ENCODE measurements around the gene NEIL1.
A peak's percentile ranks its signal among the peaks of the same experiment; 100 is the strongest.
"Not testable (repeated sequence)": the region's sequence is repeated elsewhere in the genome, so short reads cannot be mapped to it uniquely, and the experiment has no call there.

The NEIL1 gene

GRCh38 chr15:75383986-75384385 is 37.1 kb downstream of the NEIL1 start:
- DNase-seq: not testable (repeated sequence)

- DNase-seq: peak; percentile 47
Observed at GRCh38 chr15:75389791-75390382, 43.0 kb downstream of the NEIL1 start.

- DNase-seq: no peak
Observed at GRCh38 chr15:75397494-75397893, 50.7 kb downstream of the NEIL1 start.

- no peak for DNase-seq
Observed at GRCh38 chr15:75403892-75404291, 57.1 kb downstream of the NEIL1 start.

Measured in NCI-H345 (cell line).